Progenitor cell of endocrine pancreas (in vitro differentiated cells): ENCODE measurements around the gene EFCAB14. TPM values are rescaled to one million over a fixed set of nuclear protein-coding genes. Genes with fewer than 3 reads are reported as not detected.
"Not testable (repeated sequence)": the region's sequence is repeated elsewhere in the genome, so short reads cannot be mapped to it uniquely, and the experiment has no call there.

Source experiments
- DNase-seq: peaks from one replicate; pipeline ENCODE4 v3.0.0; 2021; ENCODE audit warnings: low spot score; ENCODE audit not compliant: unreplicated experiment
- H3K27ac Mint-ChIP-seq: 2 replicates; pipeline ENCODE4 v1.8.0; 2021; ENCODE audit warnings: mild to moderate bottlenecking, moderate library complexity, mixed read lengths
- H3K27me3 Mint-ChIP-seq: 2 replicates; pipeline ENCODE4 v1.8.0; 2021; ENCODE audit warnings: mixed read lengths
- H3K36me3 Mint-ChIP-seq: 2 replicates; pipeline ENCODE4 v1.8.0; 2022; ENCODE audit warnings: mixed read lengths; ENCODE audit not compliant: insufficient read depth
- H3K4me1 Mint-ChIP-seq: 2 replicates; pipeline ENCODE4 v1.8.0; 2021; ENCODE audit warnings: low read depth, mixed read lengths
- H3K4me3 Mint-ChIP-seq: 2 replicates; pipeline ENCODE4 v1.8.0; 2021; ENCODE audit warnings: low read depth, mild to moderate bottlenecking, moderate library complexity, mixed read lengths
- H3K9me3 Mint-ChIP-seq: 2 replicates; pipeline ENCODE4 v1.8.0; 2021; ENCODE audit warnings: low read depth, mixed read lengths
- total RNA-seq: library from RNA; stranded (reverse); gene quantifications from 2 replicates; pipeline ENCODE4 v1.2.1, GENCODE V29; 2021
- TF ChIP-seq, protein P1 (sequence below): fragments of 200-600 bp; sonication (generic); IDR thresholded peaks from one replicate; pipeline ENCODE4 v1.5.0; 2021; ENCODE audit warnings: antibody characterized with exemption, mild to moderate bottlenecking; ENCODE audit not compliant: unreplicated experiment

EFCAB14 gene
- total RNA-seq, 1 donor from 2014 or later: 63.6 TPM

DNA sequence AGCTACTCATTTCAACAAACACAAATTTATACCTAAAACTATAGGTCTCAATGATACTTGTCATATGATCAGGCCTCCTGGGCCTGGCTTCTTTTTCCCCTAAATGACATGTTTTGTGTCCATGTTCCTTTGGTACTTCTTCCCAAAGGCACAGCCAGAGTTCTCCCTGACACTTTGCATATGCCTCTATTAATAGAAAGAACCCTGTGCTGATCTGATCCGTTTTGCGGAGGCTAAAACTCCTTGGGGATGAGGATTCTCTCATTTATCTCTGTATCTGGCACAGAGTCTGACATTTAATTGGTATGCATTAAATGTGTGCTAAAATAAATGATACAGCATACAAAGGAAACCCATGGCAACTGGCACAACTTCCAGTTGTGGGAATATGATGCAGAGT is 62.3 kb downstream of the EFCAB14 start:
- Mint-ChIP-seq H3K9me3 (no peaks in the 10 kb centered on the region), H3K4me3 (no peak overlapping the region), H3K27ac (no peak overlapping the region)

DNA sequence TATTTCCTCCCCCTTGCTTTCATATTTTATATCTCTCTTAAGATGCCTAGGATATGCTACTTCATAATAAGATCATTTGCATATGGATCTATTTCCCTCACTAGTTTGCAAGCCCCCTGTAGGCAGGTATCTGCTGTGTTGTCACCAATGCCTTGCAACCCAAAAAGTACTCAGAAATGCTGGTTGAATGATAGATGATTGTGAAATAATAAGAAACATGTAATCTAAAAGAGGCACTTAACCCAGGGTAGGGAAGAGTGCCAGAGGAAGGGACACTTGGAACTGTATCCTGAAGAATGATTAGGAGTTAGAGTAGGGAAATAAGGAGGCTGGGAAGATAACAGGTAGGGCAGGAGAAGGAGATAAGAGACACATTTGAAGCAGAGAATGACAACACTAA is 63.1 kb downstream of the EFCAB14 start:
- Mint-ChIP-seq H3K4me3 (no peak overlapping the region), H3K27me3 (no peaks in the 10 kb centered on the region)

More for the DNA sequence above, 62.3 kb downstream of the EFCAB14 start:
- H3K36me3 Mint-ChIP-seq: peaks cover 21% of the 10 kb centered on the region
- H3K27me3 Mint-ChIP-seq: no peaks in the 10 kb centered on the region
- TF ChIP-seq, protein P1, sequence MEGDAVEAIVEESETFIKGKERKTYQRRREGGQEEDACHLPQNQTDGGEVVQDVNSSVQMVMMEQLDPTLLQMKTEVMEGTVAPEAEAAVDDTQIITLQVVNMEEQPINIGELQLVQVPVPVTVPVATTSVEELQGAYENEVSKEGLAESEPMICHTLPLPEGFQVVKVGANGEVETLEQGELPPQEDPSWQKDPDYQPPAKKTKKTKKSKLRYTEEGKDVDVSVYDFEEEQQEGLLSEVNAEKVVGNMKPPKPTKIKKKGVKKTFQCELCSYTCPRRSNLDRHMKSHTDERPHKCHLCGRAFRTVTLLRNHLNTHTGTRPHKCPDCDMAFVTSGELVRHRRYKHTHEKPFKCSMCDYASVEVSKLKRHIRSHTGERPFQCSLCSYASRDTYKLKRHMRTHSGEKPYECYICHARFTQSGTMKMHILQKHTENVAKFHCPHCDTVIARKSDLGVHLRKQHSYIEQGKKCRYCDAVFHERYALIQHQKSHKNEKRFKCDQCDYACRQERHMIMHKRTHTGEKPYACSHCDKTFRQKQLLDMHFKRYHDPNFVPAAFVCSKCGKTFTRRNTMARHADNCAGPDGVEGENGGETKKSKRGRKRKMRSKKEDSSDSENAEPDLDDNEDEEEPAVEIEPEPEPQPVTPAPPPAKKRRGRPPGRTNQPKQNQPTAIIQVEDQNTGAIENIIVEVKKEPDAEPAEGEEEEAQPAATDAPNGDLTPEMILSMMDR: no peak
- no peaks in the 10 kb centered on the region for H3K4me1 Mint-ChIP-seq
- no peak for DNase-seq

DNA sequence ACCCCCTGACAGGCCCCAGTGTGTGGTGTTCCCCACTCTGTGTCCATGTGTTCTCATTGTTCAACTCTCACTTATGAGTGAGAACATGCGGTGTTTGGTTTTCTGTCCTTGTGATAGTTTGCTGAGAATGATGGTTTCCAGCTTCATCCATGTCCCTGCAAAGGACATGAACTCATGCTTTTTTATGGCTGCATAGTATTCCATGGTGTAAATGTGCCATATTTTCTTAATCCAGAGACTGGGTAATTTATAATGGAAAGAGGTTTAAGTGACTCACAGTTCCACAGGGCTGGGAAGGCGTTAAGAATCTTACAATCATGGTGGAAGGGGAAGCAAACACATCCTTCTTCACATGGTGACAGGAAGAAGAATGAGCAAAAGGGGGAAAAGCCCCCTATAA is 64.2 kb downstream of the EFCAB14 start:
- H3K36me3 Mint-ChIP-seq: peaks cover 35% of the 10 kb centered on the region
- DNase-seq, H3K27me3 Mint-ChIP-seq, H3K4me1 Mint-ChIP-seq, H3K9me3 Mint-ChIP-seq, H3K27ac Mint-ChIP-seq, H3K4me3 Mint-ChIP-seq: not testable (repeated sequence)

More for the DNA sequence above, 63.1 kb downstream of the EFCAB14 start:
- no peaks in the 10 kb centered on the region for H3K4me1 Mint-ChIP-seq
- no peak overlapping the region for H3K27ac Mint-ChIP-seq
- TF ChIP-seq, protein P1: no peak
- peaks cover 24% of the 10 kb centered on the region for H3K36me3 Mint-ChIP-seq
- DNase-seq: no peak
- no peaks in the 10 kb centered on the region for H3K9me3 Mint-ChIP-seq

DNA sequence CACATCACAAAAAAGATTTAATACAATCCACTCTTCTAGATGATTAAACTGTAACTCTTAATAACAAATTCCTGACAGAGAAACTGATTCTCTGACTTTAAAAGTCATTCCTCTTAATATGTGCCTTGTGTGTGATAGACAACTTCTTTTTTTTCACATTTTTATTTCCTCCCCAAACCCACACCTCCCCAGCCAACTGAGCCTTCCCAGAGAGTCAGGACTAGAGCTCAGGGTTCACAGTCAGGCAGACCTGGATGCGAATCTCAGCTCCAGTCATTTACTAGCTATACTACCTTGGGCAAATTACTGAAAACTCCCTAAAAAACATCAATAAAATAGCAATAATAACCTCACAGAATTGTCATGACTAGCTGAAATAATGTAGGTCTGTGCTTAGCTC is 64.9 kb downstream of the EFCAB14 start:
- TF ChIP-seq, protein P1: no peak
- no peak for DNase-seq
- Mint-ChIP-seq H3K27ac (no peak overlapping the region), H3K4me3 (no peak overlapping the region), H3K9me3 (peaks cover 6% of the 10 kb centered on the region), H3K36me3 (peaks cover 42% of the 10 kb centered on the region), H3K4me1 (no peaks in the 10 kb centered on the region), H3K27me3 (no peaks in the 10 kb centered on the region)

DNA sequence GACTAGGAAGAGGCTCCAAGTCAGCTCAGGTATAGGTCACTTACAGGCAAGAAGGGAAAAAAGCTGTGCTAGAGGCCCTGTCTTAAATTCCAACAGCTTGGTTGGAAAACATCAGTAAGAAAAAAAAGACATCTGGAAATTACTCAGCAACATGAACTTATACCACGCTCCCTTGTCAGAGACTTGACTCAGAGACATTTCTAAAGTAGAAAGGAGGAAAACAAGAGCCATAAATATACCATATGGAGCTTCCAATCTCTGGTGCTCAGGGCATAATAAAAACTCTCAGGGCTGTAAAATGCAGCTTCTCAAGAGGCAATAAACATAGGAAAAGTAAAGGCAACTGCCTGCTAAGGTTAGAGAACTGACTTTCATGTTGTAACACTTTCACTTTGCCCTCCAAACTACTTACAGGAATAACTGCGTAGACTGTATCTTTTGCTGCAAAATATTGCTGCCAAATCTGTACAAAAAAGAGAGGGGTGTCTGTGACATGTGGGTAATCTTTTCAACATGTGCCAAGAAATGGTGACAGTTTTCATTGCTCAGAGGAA is 65.4 kb downstream of the EFCAB14 start:
- TF ChIP-seq, protein P1: no peak
- Mint-ChIP-seq H3K9me3 (peaks cover 6% of the 10 kb centered on the region), H3K4me1 (no peaks in the 10 kb centered on the region), H3K27me3 (no peaks in the 10 kb centered on the region), H3K27ac (no peak overlapping the region), H3K4me3 (no peak overlapping the region), H3K36me3 (peaks cover 46% of the 10 kb centered on the region)
- DNase-seq: no peak
